Upper lobe of left lung (tissue), 4 donors: ENCODE data around the gene IGSF9B.

Experiments
- CTCF ChIP-seq, 6 experiments: fragments of 450-650 bp in 4 of 6; fragments of 200-600 bp in 2 of 6; sonication (generic) in 2 of 6; IDR thresholded peaks; one replicate each; pipeline ENCODE4 v1.5.1; 2016 to 2019; ENCODE audit warnings: antibody characterized with exemption in 6 of 6
- EP300 ChIP-seq, 4 donors: sonication (generic); formaldehyde crosslinking; IDR thresholded peaks; one replicate each; pipeline ENCODE4 v1.5.1; 2017; ENCODE audit warnings: antibody characterized with exemption in 4 of 4, control low read depth in 2 of 4
- POLR2A ChIP-seq, 4 donors: fragments of 450-650 bp; IDR thresholded peaks; one replicate each; pipeline ENCODE4 v1.5.1; 2016 to 2017; ENCODE audit warnings: antibody characterized with exemption in 4 of 4, mild to moderate bottlenecking in 2 of 4

- TF ChIP-seq CTCF (IDR thresholded peaks at IDR 0.05) (no peak), POLR2A (IDR thresholded peaks at IDR 0.05) (no peak), EP300 (IDR thresholded peaks at IDR 0.05) (no peak)
These were observed 21.9 kb downstream of the IGSF9B start for GRCh38 chr11:133934599-133935550.
